NCI-H1436 (cell line): ENCODE data around the gene PPFIBP1.
"Not testable (repeated sequence)": the region's sequence is repeated elsewhere in the genome, so short reads cannot be mapped to it uniquely, and the experiment has no call there.

Source experiments
- DNase-seq: peaks from one replicate; lab custom pipeline; 2025; lab: John Stamatoyannopoulos, UW

Gene PPFIBP1

GRCh38 chr12:27710592-27711316 is 186.7 kb downstream of the PPFIBP1 start, which contains the start of gene MRPS35:
Gene MRPS35 (plus strand): TSS chr12:27710832. CDS start chr12:27710844, 12 bp downstream.
- peak; percentile 74 for DNase-seq

DNA sequence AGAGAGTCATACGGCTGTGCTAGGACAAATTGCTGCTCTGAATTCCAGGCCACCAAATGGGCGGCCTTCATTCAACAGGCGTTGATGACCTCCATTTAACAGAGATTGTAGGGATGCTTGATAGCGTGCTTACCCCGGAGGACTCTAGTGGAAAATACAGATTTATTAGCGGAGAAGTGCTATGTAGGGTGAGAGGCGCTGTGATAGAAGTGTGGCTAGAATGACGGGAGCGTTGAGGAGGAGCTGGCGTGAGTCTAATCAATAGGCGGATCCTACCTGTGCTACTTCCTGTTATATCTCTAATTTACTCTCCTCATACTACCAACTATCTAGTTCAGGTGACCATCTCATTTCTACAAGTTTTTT is 187.3 kb downstream of the PPFIBP1 start:
- DNase-seq, result no peak

- DNase-seq, result no peak
Measured at GRCh38 chr12:27711967-27712366, 188.0 kb downstream of the PPFIBP1 start.

DNA sequence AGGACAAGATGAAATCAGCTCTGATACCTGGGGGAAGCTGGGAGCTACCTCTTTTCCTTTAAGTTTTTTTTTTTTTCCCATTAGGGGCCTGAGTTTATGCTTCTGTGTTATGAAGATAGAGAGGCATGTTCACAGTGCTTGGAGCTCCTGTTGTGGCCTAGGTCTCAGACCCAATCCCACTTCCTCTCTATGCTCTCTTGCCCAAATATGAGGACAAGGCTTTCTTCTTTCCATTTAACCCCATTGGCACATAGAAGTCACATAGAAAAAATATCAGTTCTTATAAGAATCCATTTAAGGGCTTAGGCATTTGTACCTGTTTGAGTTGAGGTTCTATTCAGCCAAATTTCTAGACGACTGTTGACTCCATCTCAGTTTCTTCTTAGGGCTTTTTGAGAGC is 199.2 kb downstream of the PPFIBP1 start:
- no peak for DNase-seq

DNA sequence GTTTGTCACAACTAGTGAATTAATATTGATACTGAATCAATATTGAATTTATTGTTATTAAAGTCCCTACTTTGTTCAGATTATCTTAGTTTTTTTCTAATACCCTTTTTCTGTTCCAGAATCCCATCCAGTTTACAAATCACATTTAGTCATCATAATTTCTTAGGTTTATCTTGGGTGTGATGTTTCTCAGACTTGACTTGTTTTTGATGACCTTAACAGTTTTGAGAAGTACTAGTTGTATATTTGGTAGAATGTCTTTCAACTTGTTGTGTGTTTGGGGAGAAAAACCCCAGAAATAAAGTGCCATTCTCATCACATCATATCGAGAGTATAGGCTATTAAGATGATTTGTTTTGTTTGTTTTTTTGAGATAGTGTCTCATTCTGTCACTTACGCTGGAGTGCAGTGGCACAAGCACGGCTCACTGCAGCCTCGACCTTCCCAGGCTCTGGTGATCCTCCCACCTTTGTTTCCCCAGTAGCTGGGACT is 206.1 kb downstream of the PPFIBP1 start:
- no peak for DNase-seq

DNA sequence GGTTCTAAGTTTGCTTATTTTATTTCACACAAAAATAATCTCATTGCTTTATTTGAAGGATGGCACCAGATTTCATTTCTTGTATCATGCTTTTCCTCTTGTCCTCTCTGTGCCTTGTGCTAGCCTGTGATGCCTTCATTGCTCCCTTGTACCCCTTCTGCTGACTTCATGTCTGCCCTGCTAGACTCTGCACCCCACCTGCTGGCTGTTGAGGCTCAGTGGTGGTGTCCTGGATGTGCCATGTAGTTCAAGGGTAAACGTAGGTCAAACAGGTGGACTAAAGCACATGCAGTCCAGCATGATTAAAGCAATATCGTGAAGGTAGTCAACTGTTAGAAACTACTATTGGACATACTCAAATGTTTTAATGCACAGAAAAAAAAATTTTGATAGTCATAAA is 208.3 kb downstream of the PPFIBP1 start:
- no peak for DNase-seq

- DNase-seq, result no peak
Measured at GRCh38 chr12:27733052-27733656, 209.1 kb downstream of the PPFIBP1 start.

DNA sequence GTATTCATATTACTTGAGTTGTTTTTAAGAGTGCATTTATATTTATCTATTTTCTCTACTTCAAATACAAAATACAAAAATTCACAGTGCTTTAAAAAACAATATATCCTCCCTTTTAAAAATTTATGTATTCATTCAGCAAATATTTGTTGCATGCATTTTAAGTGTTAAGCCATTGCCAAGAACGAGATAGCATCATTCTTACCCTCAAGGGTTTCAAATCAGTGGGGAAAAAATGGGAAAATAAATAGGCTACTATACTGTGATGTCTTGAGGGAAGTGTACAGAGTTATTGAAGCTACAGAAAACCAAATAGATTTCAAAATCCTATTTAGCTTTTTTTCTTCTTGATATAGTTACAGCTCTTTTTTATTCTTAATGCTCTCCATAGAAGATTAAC is 209.8 kb downstream of the PPFIBP1 start:
- no peak for DNase-seq

GRCh38 chr12:27734321-27734720 is 210.3 kb downstream of the PPFIBP1 start:
- DNase-seq, result not testable (repeated sequence)

- no peak for DNase-seq
Measured at GRCh38 chr12:27743601-27744000, 219.6 kb downstream of the PPFIBP1 start.
